GM19099 (cell line): Measurements from ENCODE around the gene SAG.

ENCODE experiments used
- POLR2A ChIP-seq: IDR thresholded peaks from 3 replicates; pipeline ENCODE4 v1.6.1; 2011; ENCODE audit warnings: low read depth; ENCODE audit not compliant: insufficient read length; ENCODE audit errors: extremely low read depth

SAG gene

DNA sequence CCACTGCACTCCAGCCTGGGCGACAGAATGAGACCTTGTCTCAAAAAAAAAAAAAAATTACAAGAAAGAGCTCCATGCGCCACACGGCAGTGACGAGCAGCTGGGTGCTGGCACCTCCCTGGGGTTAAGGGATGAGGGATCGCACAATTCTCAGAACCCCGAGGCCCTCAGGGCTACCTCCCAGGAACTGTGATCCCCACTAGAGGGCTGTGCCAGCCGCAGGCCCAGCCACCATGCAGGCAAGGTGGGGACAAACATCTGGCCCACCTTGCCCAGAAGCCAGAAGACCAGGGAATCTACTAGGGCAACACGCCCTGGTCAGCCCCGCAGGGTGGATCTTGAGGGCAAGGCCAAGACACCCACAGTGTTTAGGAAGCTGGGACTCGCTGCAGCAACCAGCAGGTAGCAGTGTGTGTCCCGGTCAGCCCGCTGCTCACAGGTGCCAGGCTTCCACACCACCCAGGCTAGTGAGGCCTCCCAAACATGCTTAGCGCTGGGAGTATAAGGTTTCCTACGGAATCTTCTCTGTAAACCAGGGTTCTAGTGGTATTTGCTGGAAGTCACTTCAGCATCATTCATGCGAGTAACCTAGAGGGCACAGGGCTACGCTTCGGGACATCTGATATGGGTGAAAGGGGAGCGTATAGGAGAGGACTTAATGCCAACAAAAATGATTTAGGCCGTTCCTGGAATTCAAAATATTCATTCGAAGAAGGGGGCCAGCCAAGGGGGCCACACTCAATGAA, 6.7 kb downstream of the SAG start:
- no peak for TF ChIP-seq POLR2A

DNA sequence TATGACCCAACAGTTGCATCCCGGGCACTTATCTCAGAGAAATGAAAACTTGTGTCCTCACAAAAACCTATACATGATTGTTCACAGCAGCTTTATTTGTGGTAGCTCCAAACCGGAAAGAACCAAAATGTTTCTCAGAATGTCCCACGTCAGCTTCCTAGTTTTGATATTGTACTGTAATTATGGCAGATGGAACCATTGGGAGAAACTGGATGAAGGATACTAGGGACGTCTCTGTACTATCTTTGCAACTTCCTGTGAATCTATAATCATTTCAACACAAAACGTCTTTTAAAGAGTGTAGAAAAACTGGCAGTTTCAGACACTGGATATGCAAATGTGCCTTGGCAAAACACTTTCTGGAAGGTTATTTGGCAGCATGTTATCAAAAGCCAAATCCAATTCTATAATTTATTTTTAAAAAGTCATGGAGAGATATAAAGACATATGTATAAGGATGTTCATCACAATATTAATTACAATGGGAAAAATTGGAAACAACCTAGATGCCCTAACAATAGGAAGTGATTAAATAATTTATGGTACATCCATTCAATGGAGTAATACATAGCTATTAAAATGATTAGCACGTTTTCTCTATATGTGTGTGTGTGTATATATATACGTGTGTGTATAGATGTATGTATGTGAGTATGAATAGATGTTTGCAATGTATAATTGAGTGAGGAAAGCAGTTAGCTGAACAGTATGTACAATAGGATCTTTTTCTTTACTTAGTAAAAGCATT, 9.8 kb downstream of the SAG start:
- TF ChIP-seq POLR2A: no peak

DNA sequence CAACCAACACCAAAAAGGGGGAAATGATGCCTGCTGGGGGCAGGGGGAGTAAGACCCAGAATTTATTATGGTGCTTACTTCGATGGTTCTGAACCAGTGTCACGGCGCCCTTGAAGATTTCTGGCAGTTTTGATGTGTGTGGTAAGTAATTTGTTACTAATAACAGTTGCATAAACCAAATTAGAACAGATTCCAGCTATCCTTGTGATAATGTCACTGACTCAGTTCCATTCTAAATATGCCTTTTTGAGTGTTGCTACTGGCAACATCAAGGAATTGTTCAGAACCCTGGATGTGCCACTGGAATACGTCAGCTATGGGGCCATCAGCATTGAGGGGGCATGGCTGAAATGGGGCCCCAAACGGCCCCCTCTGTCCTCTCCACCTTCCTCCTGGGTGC, 11.6 kb downstream of the SAG start:
- TF ChIP-seq POLR2A: no peak

DNA sequence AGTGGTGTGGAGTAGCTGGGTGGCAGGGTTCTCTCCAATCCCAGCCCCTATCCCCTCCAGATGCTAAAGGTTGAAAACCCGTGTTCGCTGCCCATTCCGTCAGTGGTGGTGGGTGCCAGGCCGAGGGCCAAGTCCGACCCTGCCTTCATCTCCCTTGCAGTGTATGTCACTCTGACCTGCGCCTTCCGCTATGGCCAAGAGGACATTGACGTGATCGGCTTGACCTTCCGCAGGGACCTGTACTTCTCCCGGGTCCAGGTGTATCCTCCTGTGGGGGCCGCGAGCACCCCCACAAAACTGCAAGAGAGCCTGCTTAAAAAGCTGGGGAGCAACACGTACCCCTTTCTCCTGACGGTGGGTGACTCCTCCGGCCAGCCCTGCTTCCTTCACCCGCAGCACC, 12.9 kb downstream of the SAG start:
- no peak for TF ChIP-seq POLR2A

DNA sequence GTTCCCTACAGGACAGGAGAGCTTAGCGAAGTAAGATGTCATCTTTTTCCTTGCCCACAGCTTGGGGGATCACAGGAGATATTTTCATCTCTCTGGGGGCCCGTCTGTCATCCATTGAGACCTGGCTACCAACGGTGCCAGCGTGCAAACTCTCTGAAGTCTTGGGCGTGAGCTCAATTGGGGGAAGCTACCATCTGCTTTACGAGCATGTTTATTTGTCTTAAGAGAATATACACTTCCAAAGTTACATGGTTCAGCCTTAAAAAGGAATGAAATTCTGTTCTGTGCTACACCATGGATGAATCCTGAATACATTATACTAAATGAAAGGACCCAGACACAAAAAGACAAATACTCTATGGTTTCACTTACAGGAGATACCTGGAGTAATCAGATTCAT, 13.6 kb downstream of the SAG start:
- TF ChIP-seq POLR2A: no peak

DNA sequence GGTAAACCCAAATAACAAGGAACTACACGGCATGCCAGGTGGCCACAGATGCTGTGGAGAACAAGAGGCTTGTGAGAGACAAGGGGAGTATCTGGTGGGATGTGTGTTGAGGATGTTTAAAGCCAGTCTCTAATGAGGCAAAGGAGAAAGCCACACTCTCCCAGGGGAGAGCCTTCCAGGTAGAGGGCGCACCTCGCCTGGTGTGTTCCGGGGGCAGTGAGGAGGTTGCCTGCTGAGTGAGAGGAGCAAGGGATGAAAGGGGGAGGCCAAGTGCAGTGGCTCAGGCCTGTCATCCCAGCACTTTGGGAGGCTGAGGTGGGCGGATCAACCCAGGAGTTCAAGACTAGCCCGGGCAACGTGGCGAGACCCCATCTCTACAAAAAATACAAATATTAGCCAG, 16.2 kb downstream of the SAG start:
- no peak for TF ChIP-seq POLR2A

DNA sequence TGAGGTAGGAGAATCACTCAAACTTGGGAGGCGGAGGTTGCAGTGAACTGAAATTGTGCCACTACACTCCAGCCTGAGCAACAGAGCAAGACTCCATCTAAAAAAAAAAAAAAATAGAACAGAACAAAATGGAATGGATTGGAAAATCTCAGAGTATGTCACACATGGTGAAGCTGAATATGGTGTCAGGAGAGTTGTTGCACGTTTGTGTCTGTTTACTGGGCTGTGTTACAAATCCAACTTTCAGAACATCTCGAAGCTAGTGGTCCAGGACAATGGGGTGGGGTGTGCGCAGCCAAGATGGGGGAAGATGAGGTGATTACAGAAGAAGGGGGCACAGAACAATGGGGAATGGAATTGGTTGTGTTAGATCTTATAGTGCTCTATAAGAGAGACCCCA, 17.6 kb downstream of the SAG start:
- no peak for TF ChIP-seq POLR2A

DNA sequence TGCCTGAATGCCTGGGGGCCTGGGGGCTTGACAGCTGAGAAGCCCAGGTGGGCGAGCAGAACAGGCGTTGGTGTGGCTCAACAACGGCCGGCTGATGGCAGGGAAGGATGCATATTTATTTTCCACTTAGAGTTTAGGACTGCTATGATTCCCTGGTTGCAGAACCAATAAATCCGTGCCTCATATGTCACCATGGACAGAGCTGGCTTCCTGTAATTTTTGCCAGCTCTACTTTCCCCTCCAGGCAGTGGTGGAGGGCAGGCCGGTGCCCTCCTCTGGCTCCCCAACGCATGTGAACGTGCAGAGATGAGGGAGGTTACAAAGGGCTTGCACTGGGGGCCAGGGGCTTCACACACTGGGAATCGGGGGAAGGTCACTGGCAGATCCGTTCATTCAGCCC, 18.2 kb downstream of the SAG start:
- TF ChIP-seq POLR2A: no peak

DNA sequence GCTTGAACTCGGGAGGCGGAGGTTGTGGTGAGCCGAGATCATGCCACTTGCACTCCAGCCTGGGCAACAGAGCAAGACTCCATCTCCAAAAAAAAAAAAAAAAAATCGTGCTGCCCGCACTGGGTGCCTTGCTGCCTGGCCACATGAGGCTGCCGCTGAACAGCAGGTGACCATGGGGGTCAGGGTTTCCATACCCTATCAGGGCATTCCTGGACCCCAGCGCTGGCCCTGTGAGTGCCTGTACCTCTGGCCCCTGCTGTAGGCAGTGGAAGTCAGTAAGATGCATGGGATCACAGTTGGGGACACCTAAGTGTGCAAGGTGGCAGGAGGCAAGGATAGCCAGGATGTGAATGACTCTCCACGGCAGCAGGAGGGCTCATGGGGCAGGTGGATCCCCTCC, 18.9 kb downstream of the SAG start:
- TF ChIP-seq POLR2A: no peak

DNA sequence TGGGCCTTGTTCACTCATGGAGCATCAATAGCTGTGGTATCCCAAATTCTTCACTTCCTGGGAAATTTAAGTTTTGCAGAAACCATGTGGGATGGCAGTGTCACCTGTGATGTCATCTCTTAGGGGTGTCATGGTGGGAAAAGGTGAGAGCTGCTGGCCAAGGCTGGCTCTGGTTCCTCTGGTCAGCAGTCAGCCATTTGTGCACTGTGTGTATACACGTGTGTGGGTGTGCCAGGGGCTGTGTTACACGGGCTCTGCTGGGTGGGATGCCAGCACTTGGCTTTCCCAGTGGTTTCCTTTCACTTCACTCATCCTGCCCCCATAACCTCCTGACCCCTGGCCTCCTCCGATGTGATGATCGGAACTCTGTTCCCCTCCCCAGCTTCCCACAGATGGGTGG, 21.3 kb downstream of the SAG start:
- TF ChIP-seq POLR2A: no peak

DNA sequence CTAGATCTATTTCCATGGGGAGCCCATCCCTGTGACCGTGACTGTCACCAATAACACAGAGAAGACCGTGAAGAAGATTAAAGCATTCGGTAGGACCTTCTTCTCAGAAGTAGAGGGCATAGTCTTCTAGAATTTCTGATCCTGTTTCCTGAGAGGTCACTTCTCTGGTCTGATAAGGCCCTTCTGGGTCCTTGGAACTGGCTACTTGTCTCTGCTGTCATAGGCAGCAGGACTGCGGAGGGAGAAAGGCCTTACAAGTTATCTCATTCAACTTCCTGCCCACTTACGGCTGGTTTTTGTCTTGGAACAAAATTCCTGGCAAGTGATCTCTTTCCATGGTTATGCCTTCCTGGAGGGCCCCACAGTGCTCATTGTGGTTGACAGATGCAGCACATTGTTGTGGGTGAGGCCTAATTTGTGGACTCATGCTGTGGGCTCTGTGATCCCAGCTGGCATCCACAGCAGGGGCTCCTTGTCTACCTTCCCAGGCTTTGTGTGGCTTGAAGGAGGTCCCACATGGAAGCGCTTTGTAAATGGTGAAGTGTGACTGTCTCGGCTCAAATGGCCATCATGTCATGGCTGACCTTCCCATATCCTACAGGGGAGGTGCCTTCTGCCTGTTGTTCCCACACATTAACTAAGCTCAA, 22.0 kb downstream of the SAG start:
- TF ChIP-seq POLR2A: no peak

DNA sequence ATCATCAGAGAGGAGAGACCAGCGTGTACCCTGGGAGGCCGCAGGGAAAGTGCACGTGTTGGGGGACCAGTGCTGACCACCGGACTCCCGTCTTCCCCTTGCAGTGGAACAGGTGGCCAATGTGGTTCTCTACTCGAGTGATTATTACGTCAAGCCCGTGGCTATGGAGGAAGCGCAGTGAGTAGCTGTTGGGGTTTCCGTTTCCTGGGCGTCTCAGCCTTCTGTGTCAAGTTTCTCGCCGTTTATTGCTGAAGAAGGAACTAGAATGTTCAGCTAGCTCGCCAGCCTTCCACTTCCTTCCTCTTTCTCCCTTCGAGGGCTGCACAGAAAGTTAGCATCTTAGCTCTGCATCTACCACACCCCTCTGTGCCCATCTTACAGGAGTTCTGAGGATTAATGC, 23.9 kb downstream of the SAG start:
- TF ChIP-seq POLR2A: no peak

DNA sequence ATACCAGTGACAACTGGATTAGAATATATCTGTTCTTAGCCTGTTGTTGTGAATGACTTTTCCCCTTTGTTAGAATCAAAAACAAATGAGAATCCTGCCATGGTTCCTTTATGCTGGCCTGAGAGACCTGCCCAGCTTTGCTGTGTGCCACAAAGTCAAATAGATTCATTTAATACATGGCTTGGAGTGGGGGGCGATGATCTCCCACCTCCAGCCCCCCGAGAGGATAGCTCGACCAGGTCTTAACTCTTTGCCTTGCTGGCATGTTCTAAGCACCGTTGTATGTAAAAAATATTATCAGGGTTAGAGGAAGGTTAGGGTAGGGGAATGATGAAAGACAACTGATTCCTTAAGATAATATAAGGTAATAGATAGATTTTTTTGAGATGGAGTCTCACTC, 24.5 kb downstream of the SAG start:
- no peak for TF ChIP-seq POLR2A

DNA sequence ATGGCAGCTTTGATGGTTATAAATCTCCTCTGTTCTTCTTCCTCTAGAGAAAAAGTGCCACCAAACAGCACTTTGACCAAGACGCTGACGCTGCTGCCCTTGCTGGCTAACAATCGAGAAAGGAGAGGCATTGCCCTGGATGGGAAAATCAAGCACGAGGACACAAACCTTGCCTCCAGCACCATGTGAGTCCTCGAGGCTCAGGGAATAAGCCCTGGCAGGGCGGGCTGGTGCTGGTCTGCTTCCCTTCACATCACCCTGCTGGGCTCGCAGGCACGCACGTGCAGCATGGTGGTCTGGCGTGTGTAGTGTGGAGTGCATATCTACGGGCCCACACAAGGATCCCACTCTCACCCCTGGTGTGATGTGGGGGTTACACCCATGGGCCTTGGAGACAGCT, 27.3 kb downstream of the SAG start:
- TF ChIP-seq POLR2A: no peak

DNA sequence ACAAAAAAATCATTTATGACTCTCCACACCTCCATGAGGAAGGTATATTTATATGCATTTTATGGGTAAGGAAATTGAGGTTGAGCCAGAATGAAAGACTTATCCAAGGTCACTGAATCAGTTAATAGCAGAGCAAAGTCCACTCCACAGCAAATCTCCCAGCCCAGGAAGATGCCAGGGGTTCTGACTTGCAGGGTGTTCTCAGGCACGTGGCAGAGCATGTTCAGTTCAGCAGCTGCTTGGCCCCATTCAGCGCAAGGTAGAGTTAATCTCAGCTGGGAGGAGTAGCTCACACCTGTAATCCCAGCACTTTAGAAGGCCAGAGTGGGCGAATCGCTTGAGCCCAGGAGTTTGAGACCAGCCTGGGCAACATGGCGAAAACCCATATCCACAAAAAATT, 28.9 kb downstream of the SAG start:
- no peak for TF ChIP-seq POLR2A

DNA sequence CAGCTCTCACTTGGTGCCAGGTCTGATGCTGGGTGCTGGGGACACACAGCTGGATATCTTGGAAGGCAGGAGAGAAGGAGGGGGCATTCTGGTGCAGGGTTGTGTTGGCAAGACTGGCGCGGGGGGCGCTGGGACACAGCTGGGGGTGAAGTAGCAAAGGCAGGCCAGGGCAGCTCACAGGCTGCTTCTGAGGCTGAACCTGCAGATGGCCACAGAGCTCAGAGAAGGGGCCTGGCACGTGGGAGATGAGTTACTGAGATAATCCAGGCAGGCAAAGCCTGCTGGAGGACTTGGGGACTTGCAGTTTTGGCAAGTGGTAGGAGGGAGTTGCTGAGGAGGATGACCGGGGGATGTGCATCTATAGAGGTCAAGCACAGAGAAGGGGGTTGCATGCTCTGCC, 30.4 kb downstream of the SAG start:
- no peak for TF ChIP-seq POLR2A
